Panc1 (cell line): ENCODE data around the gene SLIT3. TPM values are rescaled to one million over a fixed set of nuclear protein-coding genes. Genes with fewer than 3 reads are reported as not detected.

Experiments
- ATAC-seq: fragments of 200-7000 bp; cut with Tn5 transposase; 2 replicates; pipeline ENCODE4 v1.9.1; 2020; ENCODE audit warnings: mild to moderate bottlenecking, moderate library complexity
- BruUV-seq: library from RNA; stranded (reverse); fragments of 400-500 nt; replicated peaks from 2 replicates; lab custom pipeline; 2021; lab: Mats Ljungman, UMichigan
- CTCF ChIA-PET: fragments of 300-600 bp; sonication (Branson Sonifier 250); formaldehyde crosslinking; loops from one replicate; lab custom pipeline; 2022; ENCODE audit warnings: antibody characterized with exemption; lab: Charles Lee
- POLR2A ChIA-PET: fragments of 300-600 bp; sonication (Branson Sonifier 250); formaldehyde crosslinking; loops from one replicate; lab custom pipeline; 2022; ENCODE audit warnings: antibody characterized with exemption; lab: Charles Lee
- DNase-seq: peaks from one replicate; pipeline ENCODE4 v3.0.0-alpha.2; 2010; ENCODE audit warnings: low read depth, low spot score
- H3K27ac ChIP-seq: 2 replicates; pipeline ENCODE4 v1.5.1; 2011; ENCODE audit warnings: mild to moderate bottlenecking, low read length, inconsistent platforms
- H3K27me3 ChIP-seq: fragments of 200-500 bp; sonication (Bioruptor generic); 2 replicates; pipeline ENCODE4 v1.6.0; 2014; ENCODE audit warnings: low read length, inconsistent platforms; ENCODE audit not compliant: control insufficient read depth, insufficient read depth
- H3K36me3 ChIP-seq: fragments of 200-500 bp; sonication (Bioruptor generic); 2 replicates; pipeline ENCODE4 v1.5.1; 2014; ENCODE audit warnings: inconsistent platforms, mild to moderate bottlenecking, low read length, moderate library complexity; ENCODE audit not compliant: control insufficient read depth, insufficient read depth
- H3K4me1 ChIP-seq: 2 replicates; pipeline ENCODE4 v1.5.1; 2011; ENCODE audit warnings: inconsistent platforms, mild to moderate bottlenecking, low read length, moderate library complexity; ENCODE audit not compliant: control insufficient read depth, insufficient read depth
- H3K4me3 ChIP-seq, 2 experiments: 2 replicates each; pipeline ENCODE4 v1.5.1; 2011 to 2012; ENCODE audit warnings: low read depth in 2 of 2, low read length in 2 of 2, mild to moderate bottlenecking in 2 of 2, inconsistent platforms in 1 of 2, moderate library complexity in 1 of 2
- H3K9me3 ChIP-seq: fragments of 200-500 bp; sonication (Bioruptor generic); 2 replicates; pipeline ENCODE4 v1.5.1; 2014; ENCODE audit warnings: low read depth, mild to moderate bottlenecking, inconsistent platforms, low read length, moderate library complexity; ENCODE audit not compliant: control insufficient read depth, insufficient read depth
- CTCF ChIP-seq: fragments of 450-650 bp; IDR thresholded peaks from 2 replicates; pipeline ENCODE4 v1.5.1; 2017; ENCODE audit warnings: mild to moderate bottlenecking
- POLR2AphosphoS5 ChIP-seq: IDR thresholded peaks from 2 replicates; pipeline ENCODE4 v1.6.1; 2012; ENCODE audit warnings: mild to moderate bottlenecking, low read depth, low read length, moderate library complexity
- REST ChIP-seq, 2 experiments: IDR thresholded peaks; 2 replicates each; pipeline ENCODE4 v1.6.1; 2011 to 2012; ENCODE audit warnings: low read depth in 2 of 2, control low read depth in 1 of 2, low read length in 1 of 2, mild to moderate bottlenecking in 1 of 2, moderate library complexity in 1 of 2; ENCODE audit not compliant: insufficient read depth in 1 of 2
- SIN3A ChIP-seq: IDR thresholded peaks from 2 replicates; pipeline ENCODE4 v1.6.1; 2012; ENCODE audit warnings: low read depth, mild to moderate bottlenecking, low read length, moderate library complexity, borderline replicate concordance; ENCODE audit not compliant: insufficient read depth
- TCF7L2 ChIP-seq: IDR thresholded peaks from 2 replicates; pipeline ENCODE4 v1.6.1; 2011; ENCODE audit warnings: mild to moderate bottlenecking, low read depth, low read length, inconsistent platforms
- in situ Hi-C: cut with HindIII; loops from 2 replicates; pipeline ENCODE4 v1.10.0; 2016; ENCODE audit warnings: low sequenced_read_pairs, low pct_unique_long_range_greater_than_20kb
- intact Hi-C: fragments of 100-400 bp; cut with micrococcal nuclease; formaldehyde crosslinking; loops from one replicate; pipeline ENCODE4 v1.10.0; 2022; ENCODE audit not compliant: unreplicated experiment
- total RNA-seq: library from RNA; stranded (reverse); gene quantifications from one replicate; pipeline ENCODE4 v1.2.1, GENCODE V29; 2021; ENCODE audit not compliant: unreplicated experiment

The SLIT3 gene
- total RNA-seq, 1 experiment from 2014 or later: 26.4 TPM

GRCh38 chr5:168756453-168757391 is 544.2 kb downstream of the SLIT3 start:
- BruUV-seq: no TSS peak
- TF ChIP-seq CTCF (no peak), REST (IDR thresholded peaks at IDR 0.05; ENCODE audit: insufficient read depth in 1 of 2, low read depth in 2 of 2, low read length in 1 of 2) (no peak), POLR2AphosphoS5 (no peak), TCF7L2 (no peak), SIN3A (no peak)
- CTCF ChIA-PET: no interaction called here
- no peak overlapping the region for H3K4me3 ChIP-seq
- in situ Hi-C loops (no loop called here), intact Hi-C loops (no loop called here)
- POLR2A ChIA-PET: no interaction called here
- ATAC-seq: no peak
- H3K27ac ChIP-seq: no peak overlapping the region
- DNase-seq: no peak
- H3K36me3 ChIP-seq: no peaks in the 10 kb centered on the region
- H3K9me3 ChIP-seq: no peaks in the 10 kb centered on the region
- H3K27me3 ChIP-seq: no peaks in the 10 kb centered on the region
- no peaks in the 10 kb centered on the region for H3K4me1 ChIP-seq

GRCh38 chr5:168755548-168756093 is 545.3 kb downstream of the SLIT3 start:
- POLR2A ChIA-PET: no interaction called here
- no TSS peak for BruUV-seq
- DNase-seq (no peak), ATAC-seq (no peak)
- Histone ChIP-seq H3K27me3 (no peaks in the 10 kb centered on the region), H3K4me1 (no peaks in the 10 kb centered on the region), H3K4me3 (no peak overlapping the region), H3K9me3 (no peaks in the 10 kb centered on the region), H3K36me3 (no peaks in the 10 kb centered on the region), H3K27ac (no peak overlapping the region)
- intact Hi-C loops: no loop called here
- no peak for TF ChIP-seq REST (IDR thresholded peaks at IDR 0.05; ENCODE audit: insufficient read depth in 1 of 2, low read depth in 2 of 2, low read length in 1 of 2)
- no peak for TF ChIP-seq TCF7L2
- no peak for TF ChIP-seq SIN3A
- TF ChIP-seq POLR2AphosphoS5: no peak
- no peak for TF ChIP-seq CTCF
- CTCF ChIA-PET: no interaction called here
- in situ Hi-C loops: no loop called here
